GM18517 (cell line): ENCODE data around the gene MISP.
"Not testable (repeated sequence)": the region's sequence is repeated elsewhere in the genome, so short reads cannot be mapped to it uniquely, and the experiment has no call there.

Experiments
- ATAC-seq: cut with Tn5 transposase; IDR thresholded peaks from one replicate; pipeline ENCODE4 v1.9.1; 2021; ENCODE audit warnings: mild to moderate bottlenecking, moderate library complexity; ENCODE audit not compliant: unreplicated experiment

MISP gene

DNA sequence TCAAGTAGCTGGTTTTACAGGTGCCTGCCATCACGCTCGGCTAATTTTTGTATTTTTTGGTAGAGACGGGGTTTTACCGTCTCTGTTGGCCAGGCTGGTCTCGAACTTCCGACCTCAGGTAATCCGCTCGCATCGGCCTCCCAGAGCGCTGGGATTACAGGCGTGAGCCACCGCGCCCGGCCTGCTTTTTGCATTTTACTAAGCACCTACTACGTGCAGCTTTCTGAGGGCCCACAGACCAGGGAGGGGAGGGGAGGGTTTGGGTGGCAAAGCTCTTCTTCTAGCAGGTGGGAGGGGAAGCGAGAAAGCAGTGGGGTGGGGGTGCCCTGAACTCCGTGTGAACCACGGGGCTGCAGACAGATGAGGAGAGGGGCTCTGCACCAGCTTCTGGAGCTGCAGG lies 27.2 kb upstream of the MISP start:
- no peak for ATAC-seq

DNA sequence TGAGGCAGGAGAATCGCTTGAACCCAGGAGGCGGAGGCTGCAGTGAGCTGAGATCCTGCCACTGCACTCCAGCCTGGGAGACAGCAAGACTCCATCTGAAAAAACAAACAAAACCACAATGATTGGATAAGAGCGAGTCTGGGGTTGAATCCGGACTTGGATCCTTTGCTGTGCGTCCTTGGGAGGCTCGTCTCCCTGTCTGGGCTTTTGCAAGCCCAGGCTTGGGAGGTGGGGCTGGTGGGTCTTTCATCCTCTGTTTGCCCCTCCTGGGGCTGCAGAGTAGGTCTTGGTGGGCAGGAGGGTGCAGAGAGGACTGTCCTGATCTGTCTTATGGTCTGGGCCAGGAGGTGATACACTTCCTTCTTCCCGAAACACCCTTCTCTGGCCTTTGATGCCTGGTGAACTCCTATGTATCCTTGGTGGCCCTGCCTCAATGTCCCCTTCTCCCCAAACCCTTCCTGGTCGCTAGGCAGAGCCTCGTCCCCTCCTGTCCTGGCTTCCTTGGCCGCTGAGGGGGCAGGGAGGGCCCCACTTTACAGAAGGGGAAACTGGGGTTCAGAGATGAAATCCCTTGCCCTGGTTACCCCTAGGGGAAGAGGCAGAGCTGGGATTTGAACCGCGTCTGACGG lies 25.3 kb upstream of the MISP start:
- ATAC-seq = no peak

DNA sequence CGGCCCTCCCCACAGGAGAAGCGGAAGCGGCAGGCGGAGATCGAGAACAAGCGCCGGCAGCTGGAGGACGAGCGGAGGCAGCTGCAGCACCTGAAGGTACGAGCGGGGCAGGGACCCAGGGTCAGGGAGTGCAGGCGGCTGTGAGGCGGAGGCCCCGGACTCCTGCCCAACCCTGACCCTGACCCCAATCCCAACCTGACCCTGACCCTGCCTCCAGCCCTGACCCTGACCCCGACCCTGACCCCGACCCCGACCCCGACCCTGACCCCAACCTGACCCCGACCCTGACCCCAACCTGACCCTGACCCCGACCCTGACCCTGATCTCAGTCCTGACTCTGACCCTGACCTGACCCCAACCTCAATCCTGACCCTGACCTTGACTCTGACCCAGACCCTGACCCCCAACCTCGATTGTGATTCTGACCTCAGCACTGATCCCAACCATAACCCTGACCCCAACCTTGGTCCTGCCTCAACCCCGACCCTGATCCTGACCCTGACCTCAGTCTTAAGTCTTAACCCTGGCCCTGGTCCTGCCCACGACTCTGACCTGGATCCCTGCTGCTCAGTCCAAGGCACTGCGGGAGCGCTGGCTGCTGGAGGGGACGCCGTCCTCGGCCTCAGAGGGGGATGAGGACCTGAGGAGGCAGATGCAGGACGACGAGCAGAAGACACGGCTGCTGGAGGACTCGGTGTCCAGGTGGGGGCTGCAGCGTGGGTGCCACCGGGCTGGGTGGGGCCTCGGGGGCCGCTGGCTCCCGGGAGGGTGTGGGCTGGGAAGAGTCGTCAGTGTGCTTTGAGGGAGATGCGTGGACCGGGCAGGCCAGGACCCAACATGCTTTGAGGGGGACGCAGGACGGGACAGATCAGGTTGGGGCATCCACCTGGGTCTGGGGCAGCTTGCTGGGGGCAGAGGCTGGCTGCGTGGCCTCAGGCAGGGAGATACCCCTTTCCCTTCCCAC lies 23.6 kb upstream of the MISP start:
- no peak for ATAC-seq

DNA sequence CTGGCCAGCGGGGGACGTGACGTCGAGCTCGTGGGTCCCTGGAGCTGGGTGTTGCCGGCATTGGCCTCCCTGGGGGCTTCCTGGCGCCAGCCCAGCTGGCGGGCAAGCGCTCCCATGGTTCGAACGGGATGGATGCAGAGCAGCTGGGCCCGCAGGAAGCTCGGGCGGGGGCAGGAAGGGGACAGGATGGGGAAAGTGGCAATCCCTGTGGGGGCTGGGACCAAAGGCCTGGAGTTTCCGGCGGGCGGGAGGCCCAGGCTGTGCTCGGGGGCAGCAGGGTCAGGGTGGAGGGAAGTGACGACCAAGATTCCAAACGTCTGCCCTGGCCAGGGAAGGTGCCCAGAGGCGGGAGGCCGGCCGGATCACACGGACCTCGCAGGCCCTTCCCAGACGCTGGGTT lies 22.9 kb upstream of the MISP start:
- ATAC-seq = no peak

DNA sequence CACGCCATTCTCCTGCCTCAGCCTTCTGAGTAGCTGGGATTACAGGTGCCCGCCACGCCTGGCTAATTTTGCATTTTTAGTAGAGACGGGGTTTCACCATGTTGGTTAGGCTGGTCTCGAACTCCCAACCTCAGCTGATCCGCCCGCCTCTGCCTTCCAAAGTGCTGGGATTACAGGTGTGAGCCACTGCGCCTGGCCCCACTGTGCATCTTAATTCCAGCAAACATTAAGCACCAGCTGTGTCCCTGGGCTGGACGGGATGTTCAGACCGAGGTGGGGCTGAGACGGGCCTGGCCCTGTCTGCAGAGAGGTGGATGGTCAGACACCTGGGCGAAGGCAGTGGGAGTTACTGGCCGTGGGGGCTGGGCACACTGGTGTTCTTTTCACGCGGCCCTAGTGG lies 21.3 kb upstream of the MISP start:
- not testable (repeated sequence) for ATAC-seq

DNA sequence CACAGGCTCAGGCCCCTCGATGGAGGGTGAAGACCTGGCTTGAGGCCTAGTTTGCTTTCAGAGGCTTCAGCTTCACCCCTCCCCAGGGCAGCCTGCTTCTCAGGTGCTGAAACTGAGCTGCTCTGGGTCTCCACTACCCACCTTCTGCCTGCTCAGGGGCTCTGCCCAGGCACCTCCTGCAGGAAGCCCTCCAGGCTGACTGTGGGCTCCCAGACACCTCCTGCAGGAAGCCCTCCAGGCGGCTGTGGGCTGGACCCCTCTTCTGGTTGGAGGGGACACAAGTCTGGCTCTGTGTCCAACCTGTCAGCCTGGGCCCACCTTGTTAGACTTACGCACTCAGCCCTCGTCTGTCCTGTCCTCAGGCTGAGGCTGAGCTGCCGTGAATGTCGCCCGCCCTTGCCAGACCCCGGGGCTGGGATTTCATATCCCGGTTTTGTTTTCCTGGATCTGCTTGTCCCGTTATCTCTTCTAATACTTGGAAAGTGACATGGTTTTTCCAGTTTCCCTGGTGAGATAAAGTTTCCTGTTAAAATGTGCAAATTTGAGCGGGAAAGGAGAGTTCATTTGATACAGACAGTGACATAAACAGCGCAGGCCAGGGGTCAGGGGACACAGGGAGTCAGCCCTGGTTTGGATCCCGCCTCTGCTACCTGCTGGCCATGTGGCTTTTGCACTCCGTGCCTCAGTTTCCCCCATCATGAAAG lies 20.8 kb upstream of the MISP start:
- ATAC-seq = no peak

DNA sequence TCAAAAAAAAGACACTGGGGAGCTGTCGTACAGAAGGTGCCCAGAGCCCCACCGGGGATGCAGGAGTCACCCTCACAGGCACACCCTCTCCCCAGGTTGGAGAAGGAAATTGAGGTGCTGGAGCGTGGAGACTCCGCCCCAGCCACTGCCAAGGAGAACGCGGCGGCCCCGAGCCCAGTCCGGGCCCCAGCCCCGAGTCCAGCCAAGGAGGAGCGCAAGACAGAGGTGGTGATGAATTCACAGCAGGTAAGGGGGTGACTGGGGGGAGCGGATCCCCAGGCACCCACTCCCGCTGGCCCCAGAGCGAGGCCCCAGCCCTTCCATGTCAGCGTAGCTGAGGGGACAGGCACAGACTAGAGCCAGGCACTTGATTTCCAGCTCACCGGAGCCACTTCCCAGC lies 19.9 kb upstream of the MISP start:
- no peak for ATAC-seq

DNA sequence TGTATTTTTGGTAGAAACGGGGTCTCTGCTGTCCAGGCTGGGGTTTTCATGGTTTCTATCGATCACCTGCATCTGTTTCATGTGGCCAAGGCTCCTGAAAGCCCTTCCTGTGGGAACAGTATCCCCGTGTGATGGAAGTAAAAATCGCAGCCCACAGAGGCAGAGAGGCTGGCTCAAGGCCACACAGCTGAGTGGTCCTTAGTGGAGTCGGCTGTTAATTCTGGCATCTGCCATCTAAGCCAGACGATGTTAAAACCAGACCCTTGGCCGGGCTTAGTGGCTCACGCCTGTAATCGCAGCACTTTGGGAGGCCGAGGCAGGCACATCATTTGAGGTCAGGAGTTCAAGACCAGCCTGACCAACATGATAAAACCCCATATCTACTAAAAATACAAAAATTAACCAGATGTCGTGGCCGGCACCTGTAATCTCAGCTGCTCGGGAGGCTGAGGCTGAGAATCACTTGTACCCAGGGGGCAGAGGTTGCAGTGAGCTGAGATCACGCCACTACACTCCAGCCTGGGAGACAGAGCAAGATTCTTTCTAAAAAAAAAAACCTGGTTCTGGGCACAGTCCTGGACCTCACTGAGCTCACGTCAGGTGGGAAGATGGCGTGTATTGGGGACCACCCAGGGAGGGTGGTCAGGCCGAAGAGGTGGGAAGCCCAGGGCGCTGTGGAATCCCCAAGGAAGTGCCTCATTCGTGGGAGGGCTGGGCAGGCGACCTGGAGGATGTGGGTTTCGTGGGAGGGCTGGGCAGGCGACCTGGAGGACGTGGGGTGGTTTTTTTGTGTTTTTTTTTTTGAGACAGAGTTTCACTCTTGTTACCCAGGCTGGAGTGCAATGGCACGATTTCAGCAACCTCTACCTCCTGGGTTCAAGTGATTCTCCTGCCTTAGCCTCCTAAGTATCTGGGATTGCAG lies 18.5 kb upstream of the MISP start:
- ATAC-seq = no peak

DNA sequence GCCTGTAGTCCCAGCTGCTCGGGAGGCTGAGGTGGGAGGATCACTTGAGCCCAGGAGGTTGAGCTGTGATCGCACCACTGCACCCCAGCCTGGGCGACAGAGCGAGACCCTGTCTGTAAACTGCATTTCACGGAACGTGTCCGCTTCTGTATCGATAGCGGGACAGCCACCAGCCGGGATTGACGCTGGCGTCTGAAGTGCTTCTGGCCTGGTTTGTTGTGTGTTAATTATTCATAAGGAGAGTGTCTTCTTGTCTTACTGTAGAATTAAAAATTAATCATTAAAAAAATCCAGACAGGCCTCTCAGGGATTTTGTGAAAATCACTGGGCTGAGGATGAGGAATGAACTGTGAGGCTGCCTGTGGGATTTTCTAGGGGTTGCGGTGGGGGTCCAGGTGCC lies 16.2 kb upstream of the MISP start:
- ATAC-seq = no peak

DNA sequence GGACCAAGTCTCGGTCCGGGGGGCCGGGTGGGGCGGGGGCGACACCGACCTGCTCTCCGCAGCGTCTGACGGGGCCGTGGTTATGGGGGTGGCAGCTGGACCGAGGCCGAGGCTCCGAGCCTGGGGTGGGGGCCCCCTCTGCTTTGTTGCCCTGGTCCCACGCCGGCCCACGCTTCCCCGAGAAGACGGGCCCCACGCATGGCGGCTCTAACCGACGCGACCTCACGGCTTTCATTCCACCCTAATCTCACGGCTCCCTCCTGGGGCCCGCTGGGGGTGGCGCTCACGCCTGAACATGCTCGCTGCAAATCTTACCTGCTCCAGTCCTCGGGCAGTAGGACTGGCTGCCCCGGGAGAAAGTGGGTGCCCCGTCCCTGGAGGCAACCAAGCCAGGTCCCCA lies 14.8 kb upstream of the MISP start:
- ATAC-seq = no peak

DNA sequence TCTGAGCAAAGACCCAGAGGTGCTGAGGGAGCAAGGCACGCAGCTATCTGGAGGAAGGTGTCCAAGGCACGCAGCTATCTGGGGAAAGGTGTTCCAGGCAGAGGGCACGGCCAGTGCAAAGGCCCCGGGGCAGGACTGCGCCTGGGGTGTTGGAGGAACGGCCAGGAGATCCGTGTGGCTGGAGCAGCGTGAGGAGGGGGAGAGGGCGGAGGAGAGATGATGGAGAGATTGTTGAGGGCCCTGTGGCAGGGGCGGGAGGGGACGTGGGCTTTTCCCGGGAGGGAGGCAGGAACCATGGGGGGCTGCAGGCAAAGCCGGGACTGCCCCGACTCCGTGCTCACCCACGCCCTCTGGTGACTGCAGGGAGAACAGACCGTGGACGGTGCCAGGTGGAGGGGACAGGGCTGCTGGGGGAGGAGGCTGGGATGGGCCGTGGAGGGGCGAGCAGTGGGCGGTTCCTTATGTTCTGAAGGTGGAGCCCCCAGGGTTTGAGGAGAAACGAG lies 13.3 kb upstream of the MISP start:
- ATAC-seq = no peak

DNA sequence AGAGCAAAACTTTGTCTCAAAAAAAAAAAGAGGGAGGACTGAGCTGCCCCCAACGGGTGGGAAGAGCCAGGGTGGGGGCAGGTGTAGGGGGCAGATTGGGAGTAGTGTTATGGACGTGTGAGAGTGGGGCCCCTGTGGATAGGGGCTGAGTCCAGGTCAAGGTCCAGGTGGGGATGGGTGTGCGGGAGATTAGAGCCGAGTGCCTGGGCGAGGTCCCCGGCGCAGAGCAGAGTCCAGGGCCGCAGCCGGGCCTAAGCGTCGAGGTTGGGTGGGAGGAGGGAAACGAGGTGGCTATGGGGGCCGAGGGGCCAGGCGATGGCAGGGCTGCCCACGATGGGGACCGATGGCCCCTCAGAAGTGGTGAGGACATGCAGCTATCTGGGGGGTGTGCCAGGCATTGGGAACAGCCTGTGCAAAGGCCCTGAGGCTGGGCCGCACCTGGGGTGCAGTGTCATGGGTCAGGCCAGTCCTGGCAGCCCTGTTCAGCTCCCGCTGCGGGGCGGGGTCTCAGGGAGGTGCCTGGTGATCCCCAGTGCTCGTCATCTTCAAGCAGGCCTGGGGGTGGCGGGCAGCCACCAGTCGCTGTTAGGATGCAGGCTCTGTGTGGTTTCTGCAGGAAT lies 12.3 kb upstream of the MISP start:
- no peak for ATAC-seq

DNA sequence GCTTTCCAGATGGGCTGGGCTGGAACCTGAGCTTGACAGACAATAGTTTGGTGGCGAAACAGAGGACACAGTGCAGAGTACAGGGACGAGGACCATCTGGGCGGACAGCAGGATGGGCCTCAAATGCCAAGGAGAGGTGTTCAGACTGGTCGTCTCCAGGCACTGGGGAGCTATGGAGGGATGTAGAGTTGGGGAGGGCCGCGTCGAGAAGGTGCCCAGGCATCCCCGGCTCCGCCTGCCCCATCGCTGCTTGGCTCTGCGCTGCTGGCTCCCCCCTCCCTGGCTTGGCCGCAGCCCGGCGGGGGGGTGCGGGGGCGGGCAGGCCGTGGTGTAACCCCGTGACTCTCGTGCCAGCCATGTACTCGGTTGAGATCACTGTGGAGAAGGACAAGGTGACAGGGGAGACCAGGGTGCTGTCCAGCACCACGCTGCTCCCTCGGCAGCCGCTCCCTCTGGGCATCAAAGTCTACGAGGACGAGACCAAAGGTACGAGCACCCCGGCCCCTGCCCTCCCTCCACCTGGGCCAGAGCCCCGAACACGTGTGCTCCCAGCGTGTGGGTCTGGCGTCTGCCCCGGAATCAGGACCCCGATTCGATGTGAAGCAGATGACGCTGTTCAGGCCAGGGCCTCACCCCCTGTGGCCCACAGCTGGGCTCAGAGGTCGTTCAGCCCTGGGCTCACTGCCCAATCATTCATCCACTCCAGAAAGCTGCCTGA lies 10.8 kb upstream of the MISP start:
- no peak for ATAC-seq

DNA sequence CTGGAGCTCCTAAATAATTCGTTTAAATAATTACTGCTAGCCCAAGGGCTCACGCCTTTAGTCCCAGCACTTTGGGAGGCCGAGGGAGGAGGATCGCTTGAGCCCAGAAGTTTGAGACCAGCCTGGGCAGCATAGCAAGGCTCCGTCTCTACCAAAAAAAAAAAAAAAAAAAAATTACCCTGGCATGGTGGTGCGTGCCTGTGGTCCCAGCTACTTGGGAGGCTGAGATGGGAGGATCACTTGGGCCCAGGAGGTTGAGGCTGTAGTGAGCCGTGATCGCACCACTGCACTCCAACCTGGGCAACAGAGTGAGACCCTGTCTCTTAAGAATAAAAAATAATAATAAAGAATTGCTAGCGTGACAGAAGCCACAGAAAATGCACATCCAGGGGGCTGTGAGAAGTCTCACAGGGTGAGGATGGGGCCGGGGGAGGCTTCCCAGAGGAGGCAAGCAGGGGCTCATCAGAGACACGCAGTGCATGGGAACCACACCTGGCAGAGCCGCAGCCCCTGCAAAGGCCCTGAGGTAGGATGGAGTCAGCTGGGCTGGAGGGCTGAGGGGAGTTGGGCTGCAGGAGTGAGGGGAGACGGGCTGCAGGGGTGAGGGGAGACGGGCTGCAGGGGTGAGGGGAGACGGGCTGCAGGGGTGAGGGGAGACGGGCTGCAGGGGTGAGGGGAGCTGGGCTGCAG lies 10.0 kb upstream of the MISP start:
- not testable (repeated sequence) for ATAC-seq

DNA sequence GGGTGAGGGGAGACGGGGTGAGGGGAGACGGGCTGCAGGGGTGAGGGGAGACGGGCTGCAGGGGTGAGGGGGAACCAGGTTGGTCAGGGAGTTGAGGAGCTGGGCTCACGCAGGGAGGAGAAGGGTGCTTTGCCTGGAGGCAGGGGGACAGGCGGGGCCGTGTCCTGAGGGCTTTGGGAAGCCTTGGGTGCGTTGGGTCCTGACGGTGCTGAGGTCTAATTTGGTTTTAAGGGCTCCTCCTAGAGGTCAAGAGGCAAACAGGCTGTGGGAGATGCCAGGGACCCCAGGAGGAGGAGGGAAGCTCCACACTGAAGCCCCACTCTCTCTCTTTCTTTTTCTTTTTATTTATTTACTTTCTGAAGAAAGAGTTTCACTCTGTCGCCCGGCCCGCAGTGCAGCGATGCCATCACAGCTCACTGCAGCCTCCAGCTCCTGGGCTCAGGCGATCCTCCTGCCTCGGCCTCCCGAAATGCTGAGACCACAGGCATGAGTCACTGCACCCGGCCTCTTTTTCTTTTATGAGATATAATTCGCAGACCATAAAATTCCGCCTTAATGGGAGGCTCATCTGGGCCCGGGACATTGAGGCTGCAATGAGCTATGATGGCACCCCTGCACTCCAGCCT lies 9.3 kb upstream of the MISP start:
- no peak for ATAC-seq

DNA sequence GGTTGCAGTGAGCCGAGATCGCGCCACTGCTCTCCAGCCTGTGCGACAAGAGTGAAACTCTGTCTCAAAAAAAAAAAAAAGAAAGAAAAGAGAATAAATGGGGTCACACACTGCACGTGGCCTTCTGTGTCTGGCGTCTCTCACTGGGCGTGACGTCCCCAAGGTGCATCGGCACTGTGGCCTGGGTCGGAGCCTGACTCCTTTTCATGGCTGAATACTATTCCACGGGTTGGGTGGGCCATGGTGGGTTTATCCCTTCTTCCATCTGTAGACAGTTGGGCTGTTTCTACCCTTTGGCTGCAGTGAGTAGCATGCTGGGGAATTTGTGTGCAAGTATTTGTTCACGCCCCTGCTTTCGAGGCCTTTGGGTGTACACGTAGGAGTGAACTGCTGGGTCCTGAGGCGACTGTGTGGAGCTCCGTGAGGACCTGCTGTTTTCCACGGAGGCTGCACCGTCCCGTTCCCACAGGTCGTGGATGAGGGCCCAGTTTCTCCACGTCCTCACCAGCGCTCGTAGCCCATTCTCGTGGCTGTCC lies 8.3 kb upstream of the MISP start:
- ATAC-seq = no peak

DNA sequence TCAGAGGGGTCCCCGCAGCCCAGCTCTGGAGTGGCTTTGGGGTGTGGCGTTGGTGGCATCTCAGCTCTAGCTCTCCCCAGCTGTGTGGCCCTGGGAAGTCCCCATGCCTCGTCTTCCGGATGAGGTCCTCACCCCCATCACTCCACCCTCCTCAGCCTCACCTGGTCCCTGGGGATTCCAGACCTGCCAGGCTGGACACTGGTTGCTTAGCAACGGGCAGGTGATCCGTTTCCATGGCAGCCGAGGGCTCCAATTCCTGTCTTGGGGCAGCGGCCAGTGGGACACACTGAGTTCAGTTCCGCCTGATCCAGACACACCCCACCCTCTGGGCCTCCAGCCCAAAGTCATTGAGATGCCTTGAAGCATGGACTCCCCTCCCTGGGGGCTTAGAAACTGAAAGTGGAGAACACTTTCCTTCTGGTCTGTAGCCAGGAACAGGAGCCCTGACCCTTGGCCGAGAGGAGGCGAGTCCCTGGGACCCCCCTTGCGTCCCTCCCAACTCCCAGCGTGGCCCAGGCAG lies 7.7 kb upstream of the MISP start:
- ATAC-seq = no peak

DNA sequence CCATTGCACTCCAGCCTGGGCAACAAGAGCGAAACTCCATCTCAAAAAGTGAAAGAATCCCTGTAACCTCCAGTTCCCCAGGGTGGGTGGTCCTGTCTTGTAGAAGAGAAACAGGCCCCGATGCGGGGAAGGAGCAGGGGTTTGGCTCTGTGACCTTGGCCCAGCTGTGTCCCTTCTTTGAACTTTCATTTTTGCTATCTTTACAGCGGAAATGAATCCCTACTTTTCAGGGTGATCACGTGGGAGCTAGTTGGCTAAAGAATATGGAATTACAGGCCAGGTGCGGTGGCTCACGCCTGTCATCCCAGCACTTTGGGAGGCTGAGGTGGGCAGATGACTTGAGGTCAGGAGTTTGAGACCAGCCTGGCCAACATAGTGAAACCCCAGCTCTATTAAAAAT lies 5.8 kb upstream of the MISP start:
- ATAC-seq = not testable (repeated sequence)
